ENCODE data around the gene ZNF322.

DNA sequence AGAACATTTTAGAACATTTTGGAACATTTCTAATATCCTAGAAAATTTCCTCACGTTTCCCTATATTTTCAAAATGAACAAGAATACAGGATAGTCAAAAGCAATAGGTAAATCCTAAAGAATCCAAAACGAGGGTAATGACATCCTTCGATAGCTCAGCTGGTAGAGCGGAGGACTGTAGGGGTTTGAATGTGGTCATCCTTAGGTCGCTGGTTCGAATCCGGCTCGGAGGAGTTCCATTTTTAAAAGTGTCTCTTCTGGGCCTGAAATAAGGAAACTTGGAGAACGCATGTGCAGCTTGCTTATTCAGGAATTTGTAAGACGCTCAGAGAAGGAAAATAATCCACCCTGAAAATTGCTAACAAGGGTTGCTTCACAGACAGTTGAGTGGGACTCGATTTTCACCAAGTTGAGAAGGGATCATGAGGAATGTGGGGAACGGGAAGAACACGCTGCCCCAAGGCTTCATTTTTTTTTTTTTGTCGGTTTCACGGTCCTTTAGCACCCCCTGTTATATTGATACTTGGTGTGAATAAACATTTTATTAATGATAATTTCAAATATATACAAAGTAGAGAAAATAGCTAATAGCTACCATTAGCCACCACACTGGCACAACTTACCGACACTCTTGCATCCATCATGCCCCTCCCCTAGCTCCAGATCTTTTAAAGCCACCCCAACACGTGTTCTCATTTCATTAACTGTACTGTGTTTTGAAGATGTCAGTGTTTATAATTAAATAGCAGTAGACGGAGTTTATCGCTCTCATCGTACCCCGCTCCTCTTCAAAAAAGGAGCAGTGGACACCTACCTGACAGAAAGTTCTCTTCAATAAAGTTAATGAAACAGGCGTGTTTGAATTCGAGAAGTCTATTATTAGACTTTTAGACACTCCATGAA, 64.6 kb downstream of the ZNF322 start:
- TF ChIP-seq, protein P1, sequence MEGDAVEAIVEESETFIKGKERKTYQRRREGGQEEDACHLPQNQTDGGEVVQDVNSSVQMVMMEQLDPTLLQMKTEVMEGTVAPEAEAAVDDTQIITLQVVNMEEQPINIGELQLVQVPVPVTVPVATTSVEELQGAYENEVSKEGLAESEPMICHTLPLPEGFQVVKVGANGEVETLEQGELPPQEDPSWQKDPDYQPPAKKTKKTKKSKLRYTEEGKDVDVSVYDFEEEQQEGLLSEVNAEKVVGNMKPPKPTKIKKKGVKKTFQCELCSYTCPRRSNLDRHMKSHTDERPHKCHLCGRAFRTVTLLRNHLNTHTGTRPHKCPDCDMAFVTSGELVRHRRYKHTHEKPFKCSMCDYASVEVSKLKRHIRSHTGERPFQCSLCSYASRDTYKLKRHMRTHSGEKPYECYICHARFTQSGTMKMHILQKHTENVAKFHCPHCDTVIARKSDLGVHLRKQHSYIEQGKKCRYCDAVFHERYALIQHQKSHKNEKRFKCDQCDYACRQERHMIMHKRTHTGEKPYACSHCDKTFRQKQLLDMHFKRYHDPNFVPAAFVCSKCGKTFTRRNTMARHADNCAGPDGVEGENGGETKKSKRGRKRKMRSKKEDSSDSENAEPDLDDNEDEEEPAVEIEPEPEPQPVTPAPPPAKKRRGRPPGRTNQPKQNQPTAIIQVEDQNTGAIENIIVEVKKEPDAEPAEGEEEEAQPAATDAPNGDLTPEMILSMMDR (IDR thresholded peaks at IDR 0.05), result no peak
- TF ChIP-seq POLR2AphosphoS5 (IDR thresholded peaks at IDR 0.05) (no peak), POLR2A (IDR thresholded peaks at IDR 0.05) (no peak)
